Inflammatory macrophage (primary cell): ENCODE results near the gene FURIN.
"Not testable (repeated sequence)": the region's sequence is repeated elsewhere in the genome, so short reads cannot be mapped to it uniquely, and the experiment has no call there.

Experiments
- DNase-seq, 2 donors: peaks; one replicate each; pipeline ENCODE4 v3.0.0-alpha.2; 2020 to 2022
- total RNA-seq, 18 experiments: gene quantifications; one replicate each; lab custom pipeline; 2026; ENCODE audit warnings: mixed read lengths in 6 of 18, inconsistent platforms in 2 of 18; lab: John Stamatoyannopoulos, UW

The FURIN gene
- 163 to 405 (median 252) reads per million in 18 experiments for total RNA-seq

DNA sequence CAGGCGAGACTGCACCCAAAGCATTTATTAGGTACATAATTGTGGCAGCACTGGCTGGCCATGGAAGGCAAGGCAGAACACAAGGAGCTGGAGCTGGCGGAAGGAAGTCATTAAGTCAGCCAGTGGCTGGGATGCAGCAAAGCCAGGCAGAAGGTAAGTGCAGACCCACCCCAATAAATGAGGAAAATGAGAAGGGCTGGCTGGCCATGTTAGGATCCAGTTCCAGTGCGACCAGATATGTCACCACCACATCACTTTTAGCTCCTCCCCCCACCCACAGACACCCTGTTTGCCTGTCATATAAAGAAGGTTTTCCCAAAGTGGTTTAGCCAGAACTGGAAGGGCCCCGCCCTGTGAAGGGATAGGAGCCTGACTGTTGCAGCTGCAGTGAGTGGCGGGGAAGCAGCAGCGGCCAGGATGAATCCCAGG lies at the start of gene FURIN:
TSS of gene FURIN (plus strand) at position 328 of the 429 bp plus-strand sequence. CDS start 7,153 bp downstream, outside the sequence.
- peak; percentile 70 to 88 for DNase-seq

DNA sequence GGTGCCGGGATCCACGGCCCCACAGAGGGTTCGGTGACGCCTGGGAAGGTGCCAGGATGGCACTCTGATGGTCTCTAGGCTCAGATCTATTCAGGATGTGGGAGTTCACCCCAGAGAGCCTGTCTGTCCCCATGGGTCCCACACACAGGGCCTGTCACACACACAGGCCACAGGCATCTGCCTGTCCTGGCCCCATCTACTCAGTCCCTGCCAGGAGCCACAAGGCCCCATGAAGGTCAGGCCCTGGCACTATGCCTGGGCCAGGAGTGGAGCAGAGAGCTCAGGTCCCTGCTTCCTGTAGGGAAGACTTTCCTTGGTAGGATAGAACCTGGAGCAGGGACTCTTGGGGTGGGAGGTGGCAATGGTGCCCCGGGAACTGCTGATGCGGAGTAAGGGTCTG lies 49.0 kb upstream of the FURIN start:
- DNase-seq, result no peak

DNA sequence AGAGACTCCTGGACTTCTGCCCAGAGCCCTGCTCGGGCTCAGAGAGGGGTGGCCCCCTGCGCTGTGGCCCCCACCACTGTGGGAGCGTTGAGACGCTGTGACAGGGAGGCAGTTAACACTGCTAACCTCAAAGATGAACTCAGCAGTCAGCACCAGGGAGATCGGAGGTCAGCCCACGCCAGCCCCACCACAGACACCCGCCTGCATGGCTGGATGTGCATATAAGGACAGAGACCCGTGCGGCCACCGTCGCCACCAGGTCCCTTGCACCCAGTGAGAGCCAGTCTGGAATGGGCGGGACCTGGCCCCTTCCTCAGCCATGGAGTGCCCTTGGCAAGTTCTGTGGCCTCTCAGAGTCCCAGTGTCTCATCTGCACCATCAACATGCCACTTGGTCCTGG lies 48.5 kb upstream of the FURIN start:
- peak in 1 of 2 donors; percentile 57 for DNase-seq

DNA sequence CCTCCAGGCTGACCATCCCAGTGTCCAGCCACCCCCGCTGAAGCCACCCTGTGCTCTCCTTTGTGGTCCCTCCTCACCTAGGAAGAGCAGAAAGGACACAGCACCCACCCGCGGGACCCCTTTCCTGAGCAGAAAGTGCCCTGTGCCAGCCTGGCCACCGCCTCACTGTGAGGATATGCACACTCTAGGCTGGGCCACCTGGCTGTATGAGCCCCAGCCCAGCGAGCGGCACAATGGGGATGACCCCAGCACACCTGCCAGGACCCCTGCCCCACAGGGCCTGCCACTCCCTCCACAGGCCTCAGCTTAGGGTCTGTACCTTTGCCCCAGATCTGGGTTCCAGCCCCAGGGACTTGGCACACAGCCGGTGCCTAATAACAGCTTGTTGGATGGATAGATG lies 47.9 kb upstream of the FURIN start:
- no peak for DNase-seq

- peak in 1 of 2 donors; percentile 20 for DNase-seq
Observed at GRCh38 chr15:90822204-90822955, 46.0 kb upstream of the FURIN start.

DNA sequence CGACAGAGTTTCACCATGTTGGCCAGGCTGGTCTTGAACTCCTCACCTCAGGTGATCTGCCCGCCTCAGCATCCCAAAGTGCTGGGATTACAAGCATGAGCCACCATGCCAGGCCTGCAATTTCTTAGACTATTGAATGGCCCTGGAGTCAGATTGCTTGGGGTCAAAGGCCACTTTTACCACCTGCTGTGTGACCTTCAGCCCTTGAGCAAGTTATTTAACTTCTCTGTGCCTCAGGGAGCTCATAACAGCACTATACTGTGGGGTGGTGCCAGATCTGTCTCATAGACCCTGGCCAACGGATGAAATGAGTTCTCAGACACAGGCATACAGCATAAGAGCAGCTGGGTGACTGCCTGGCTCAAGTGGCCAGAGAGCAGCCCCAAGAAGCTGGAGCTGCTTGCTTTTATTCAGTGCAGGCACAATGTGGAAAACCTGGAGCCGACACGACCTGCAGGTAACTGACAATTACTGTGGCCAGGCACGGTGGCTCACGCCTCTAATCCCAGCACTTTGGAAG lies 44.9 kb upstream of the FURIN start:
- no peak for DNase-seq

DNA sequence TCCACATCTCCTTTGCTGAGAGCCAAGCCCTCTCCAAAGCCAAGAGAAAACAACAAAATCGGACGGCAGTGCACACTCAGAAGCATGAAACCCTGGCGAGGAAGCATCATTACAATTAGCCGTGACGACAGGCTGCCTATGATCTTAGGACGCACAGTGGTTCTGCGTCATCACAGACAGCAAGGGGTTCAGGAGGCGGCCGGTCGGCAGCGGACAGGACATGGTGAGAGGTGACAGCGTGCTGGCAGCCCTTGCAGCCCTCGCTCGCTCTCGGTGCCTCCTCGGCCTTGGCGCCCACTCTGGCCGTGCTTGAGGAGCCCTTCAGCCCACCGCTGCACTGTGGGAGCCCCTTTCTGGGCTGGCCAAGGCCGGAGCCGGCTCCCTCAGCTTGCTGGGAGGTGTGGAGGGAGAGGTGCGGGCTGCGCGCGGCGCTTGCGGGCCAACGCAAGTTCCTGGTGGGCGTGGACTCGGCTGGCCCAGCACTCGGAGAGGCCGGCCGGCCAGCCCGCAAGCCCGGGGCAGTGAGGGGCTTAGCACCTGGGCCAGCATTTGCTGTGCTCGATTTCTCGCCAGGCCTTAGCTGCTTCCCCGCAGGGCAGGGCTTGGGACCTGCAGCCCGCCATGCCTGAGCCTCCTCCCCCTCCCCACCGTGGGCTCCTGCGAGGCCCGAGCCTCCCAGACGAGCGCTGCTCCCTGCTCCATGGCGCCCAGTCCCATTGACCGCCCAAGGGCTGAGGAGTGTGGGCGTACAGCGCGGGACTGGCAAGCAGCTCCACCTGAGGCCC lies 43.1 kb upstream of the FURIN start:
- DNase-seq, result not testable (repeated sequence)

GRCh38 chr15:90826206-90826885 lies 42.0 kb upstream of the FURIN start:
- not testable (repeated sequence) for DNase-seq

DNA sequence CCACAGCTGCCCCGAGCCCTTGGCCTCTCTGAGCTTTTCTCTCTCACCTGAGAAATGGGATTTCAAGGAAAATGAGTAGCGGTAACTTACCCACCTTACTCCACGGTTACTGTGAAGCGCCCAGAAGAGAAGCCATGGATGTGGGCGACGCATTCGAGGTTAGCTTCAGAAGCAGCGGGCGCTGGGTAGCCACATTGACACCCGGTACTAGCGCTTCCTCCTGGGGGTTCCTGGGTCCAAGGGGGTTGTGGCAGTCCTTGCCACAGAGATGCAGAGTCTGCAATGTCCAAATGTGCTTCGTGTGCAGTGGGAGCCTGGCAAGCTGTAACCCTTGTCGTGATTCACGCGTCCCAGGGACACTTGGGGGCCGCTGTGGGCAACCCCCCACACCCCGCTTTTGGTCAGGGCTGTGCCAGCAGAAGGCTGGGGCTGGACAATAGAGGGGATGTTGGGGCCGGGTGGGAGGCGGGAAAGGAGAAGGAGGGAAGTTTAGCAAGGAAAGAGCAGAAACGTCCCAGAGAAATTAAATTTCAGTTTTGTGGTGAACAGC lies 41.4 kb upstream of the FURIN start:
- no peak for DNase-seq

GRCh38 chr15:90828111-90828510 lies 40.3 kb upstream of the FURIN start:
- DNase-seq, result no peak

- no peak for DNase-seq
Observed at GRCh38 chr15:90829126-90829525, 39.3 kb upstream of the FURIN start.

DNA sequence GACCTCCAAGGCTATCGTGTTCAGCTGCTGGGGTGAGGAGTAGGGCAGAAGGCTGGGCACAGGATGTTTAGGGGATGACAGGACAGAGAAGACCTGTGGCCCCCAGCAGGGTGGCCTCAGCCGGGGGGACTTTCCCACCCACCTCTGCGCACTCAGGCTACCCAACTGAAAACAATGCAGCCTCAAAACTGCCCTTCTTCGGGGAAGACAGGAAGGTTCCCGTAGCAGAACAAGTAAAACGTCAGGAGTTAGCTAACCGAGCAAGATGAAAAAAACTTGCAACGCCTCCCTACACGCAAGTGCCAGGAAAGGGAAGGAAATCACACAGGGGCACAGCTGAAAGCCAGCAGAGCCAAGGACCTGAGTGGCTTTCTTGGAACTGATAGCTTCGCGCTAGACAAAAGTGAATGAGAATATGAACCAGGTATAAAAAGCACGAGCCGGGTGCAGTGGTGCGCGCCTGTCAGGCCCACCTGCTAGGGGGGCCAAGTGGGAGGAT lies 38.4 kb upstream of the FURIN start:
- peak; percentile 89 to 94 for DNase-seq

DNA sequence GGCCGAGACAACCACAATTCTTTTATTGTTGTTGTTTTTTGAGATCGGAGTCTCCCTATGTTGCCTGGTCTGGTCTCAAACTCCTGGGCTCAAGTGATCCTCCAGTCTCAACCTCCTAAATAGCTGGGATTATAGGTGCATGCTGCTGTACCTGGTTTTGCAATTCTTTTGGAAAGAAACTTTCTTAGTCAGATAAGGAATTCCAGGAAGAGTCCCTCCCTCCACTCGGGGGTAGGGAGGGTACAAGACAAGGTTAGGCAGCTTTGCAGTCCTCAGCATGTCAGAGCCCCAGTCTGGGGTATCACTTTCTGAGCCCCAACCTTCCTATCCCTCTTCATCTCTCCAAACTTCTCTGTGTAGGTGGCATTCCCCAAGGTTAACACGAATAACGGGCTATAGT lies 33.8 kb upstream of the FURIN start:
- DNase-seq, result no peak

- peak; percentile 66 to 73 for DNase-seq
Observed at GRCh38 chr15:90836296-90836871, 32.0 kb upstream of the FURIN start.

- no peak for DNase-seq
Observed at GRCh38 chr15:90837094-90837493, 31.3 kb upstream of the FURIN start.

- DNase-seq, result peak; percentile 46 to 81
Observed at GRCh38 chr15:90838139-90838538, 30.2 kb upstream of the FURIN start.

- no peak for DNase-seq
Observed at GRCh38 chr15:90838544-90838943, 29.8 kb upstream of the FURIN start.

GRCh38 chr15:90839187-90840071 lies 29.0 kb upstream of the FURIN start:
- DNase-seq, result peak; percentile 82 to 85

DNA sequence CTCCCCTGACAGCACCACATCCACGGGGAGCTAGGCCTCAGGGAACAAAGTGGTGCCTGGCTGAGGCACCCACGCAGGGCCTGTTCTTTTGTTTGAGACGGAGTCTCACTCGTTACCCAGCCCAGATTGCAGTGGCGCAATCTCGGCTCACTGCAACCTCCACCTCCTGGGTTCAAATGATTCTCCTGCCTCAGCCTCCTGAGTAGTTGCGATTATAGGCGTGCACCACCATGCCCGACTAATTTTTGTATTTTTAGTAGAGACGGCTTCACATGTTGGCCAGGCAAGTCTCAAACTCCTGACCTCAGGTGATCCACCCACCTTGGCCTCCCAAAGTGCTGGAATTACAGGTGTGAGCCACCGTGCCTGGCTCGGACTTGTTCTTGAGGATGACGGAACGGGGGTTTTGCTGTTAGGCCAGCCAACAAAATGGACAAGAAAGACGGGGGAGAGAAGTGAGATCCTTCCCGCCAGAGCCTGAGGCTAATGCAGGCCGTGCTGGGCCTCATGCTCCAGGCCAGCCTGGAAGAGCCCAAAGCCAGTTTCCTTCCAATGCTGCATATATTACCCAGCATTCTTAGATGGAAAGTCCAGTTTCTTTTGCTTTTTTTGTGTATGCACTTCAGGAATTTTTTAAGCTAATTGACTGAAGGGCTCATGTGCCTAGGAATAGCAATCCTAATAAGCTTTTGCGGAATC lies 28.1 kb upstream of the FURIN start:
- DNase-seq, result peak in 1 of 2 donors; percentile 9

GRCh38 chr15:90840954-90841353 lies 27.4 kb upstream of the FURIN start:
- DNase-seq, result no peak
